NCI-H2196 (cell line): ENCODE measurements around the gene ACLY.
A peak's percentile ranks its signal among the peaks of the same experiment; 100 is the strongest.

ENCODE experiments used
- DNase-seq: peaks from one replicate; lab custom pipeline; 2025; ENCODE audit not compliant: unreplicated experiment; lab: John Stamatoyannopoulos, UW

The ACLY gene

GRCh38 chr17:41918314-41919164, at the start of gene ACLY:
Gene ACLY, minus strand, starts transcription at chr17:41918951. Its CDS starts 5,078 bp downstream, at chr17:41913873.
- DNase-seq, result peak; percentile 88

DNA sequence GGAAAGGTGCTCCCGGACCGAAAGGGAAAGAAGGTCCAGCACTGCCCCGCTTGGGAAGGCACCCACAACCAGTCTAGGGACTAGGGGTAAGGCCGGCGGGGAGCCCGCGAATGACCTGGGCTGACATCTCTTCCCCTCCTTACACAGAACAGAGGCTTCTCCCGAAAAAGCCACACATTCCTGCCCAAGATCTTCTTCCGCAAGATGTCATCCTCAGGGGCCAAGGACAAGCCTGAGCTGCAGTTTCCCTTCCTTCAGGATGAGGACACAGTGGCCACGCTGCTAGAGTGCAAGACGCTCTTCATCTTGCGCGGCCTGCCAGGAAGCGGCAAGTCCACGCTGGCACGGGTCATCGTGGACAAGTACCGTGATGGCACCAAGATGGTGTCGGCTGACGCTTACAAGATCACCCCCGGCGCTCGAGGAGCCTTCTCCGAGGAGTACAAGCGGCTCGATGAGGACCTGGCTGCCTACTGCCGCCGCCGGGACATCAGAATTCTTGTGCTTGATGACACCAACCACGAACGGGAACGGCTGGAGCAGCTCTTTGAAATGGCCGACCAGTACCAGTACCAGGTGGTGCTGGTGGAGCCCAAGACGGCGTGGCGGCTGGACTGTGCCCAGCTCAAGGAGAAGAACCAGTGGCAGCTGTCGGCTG, 49.3 kb upstream of the ACLY start:
- DNase-seq, result no peak

- no peak for DNase-seq
Measured at GRCh38 chr17:41967141-41967920, 48.6 kb upstream of the ACLY start.

GRCh38 chr17:41966463-41967140, 47.9 kb upstream of the ACLY start, which contains the start of gene CNP:
Gene CNP, plus strand, starts transcription at chr17:41966795. Its CDS starts 90 bp downstream, at chr17:41966885.
- peak; percentile 76 for DNase-seq

- peak; percentile 72 for DNase-seq
Measured at GRCh38 chr17:41965694-41966462, 47.1 kb upstream of the ACLY start.

GRCh38 chr17:41962768-41963434, 44.1 kb upstream of the ACLY start:
- DNase-seq, result peak; percentile 36

DNA sequence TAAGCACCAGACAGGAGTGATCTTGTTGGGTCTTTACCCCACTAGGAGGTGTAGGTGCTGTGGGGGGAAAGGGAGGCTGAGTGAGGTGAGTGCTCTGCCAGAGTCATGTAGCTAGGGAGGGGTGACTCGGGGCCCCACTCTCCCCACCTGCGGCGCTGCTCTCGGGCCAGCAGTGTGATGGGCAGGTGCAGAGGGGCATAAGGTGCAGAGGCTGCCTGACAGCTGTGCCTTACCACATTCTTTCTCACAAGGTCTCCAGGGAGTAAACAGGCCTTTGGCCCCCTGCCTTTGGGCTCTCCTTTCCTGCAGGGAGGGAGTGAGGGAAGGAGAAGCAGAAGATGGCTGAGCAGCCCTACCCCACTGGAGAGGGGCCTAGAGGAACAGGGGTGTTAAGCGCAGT, 43.4 kb upstream of the ACLY start:
- DNase-seq, result no peak

- DNase-seq, result no peak
Measured at GRCh38 chr17:41959336-41960095, 40.8 kb upstream of the ACLY start.

GRCh38 chr17:41959030-41959335, 40.2 kb upstream of the ACLY start:
- no peak for DNase-seq

DNA sequence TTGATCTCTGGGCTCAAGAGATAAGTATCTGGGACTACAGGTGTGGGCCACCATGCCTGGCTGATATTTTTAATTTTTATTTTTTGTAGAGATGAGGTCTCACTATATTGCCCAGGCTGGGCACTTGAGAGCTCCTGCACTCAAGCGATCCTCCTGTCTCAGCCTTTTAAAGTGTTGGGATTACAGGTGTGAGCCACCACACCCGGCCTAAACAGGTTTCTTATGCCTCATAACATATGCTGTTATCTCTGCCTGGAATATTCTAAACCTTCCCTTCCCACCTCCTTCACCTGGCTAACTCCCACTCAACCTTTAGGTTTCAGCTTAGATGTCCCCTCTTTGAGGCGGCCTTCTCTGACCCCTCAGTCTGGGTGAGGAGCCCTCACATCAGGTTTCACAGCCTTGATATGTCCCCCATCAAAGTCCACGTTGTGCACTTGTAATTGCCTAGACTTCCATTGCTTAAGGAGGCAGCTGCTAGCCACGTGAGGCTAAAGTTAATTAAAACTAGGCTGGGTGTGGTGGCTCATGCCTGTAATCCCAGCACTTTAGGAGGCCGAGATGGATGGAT, 39.2 kb upstream of the ACLY start:
- no peak for DNase-seq

DNA sequence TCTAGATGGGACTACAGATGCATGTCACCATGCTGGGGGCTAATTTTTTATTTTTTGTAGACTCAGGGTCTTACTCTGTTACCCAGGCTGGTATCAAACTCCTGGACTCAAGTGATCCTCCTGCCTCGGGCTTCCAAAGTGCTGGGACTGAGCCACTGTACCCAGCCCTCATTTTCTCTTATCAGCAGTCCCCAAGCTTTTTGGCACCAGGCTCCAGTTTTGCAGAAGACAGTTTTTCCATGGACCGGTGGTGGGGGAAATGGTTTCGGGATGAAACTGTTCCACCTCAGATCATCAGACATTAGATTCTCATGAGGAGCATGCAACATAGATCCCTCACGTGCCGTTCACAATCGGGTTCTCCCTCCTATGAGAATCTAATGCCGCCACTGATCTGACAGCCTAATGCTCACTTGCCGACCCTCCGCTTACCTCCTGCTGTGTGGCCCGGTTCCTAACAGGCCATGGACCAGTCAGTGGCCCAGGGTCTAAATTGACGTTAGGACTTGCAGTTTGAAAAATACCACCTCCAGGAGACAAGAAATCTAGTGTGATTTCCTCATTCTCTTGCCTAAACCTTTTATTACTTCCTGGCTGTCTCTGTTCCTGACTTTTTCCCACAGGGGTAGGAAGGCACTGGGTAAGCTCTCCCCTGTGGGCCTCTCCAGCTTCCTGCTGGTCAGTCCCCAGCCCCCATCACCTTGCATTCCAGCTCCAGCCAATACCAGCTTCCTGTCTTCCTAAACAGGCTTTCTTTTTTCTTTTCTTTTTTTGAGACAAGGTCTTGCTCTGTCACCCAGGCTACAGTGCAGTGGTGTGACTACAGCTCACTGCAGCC, 38.5 kb upstream of the ACLY start:
- DNase-seq, result no peak

DNA sequence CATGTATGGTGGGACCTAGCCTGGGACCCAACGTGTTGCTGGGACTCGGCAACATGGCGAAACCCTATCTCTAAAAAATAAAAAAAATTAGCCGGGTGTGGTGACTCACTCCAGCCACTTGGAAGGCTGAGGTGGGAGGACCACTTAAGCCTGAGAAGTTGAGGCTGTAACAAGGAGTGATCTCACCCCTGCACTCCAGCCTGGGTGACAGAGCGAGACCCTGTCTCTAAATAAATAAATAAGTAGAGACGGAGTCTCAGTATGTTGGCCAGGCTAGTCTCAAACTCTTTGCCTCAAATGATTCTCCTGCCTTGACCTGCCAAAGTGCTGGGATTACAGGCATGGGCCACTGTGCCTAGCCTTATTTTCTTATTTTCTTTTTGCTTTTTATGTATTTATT, 37.8 kb upstream of the ACLY start:
- DNase-seq, result no peak

- DNase-seq, result no peak
Measured at GRCh38 chr17:41948762-41949460, 30.2 kb upstream of the ACLY start.

GRCh38 chr17:41944943-41945342, 26.2 kb upstream of the ACLY start:
- no peak for DNase-seq

GRCh38 chr17:41943492-41943891, 24.7 kb upstream of the ACLY start:
- no peak for DNase-seq

- no peak for DNase-seq
Measured at GRCh38 chr17:41942626-41943373, 24.0 kb upstream of the ACLY start.

- DNase-seq, result no peak
Measured at GRCh38 chr17:41941168-41941567, 22.4 kb upstream of the ACLY start.
